ENCODE data around the gene SERPINA5.

- TF ChIP-seq JUN (IDR thresholded peaks at IDR 0.05; ENCODE audit: low read depth, low read length) (no peak), TAF1 (IDR thresholded peaks at IDR 0.05; ENCODE audit: low read depth, low read length) (no peak), CTCF (IDR thresholded peaks at IDR 0.05; ENCODE audit: control extremely low read depth in 1 of 3, insufficient read depth in 1 of 3, low read depth in 1 of 3, low read length in 3 of 3) (no peak), EP300 (IDR thresholded peaks at IDR 0.05; ENCODE audit: borderline replicate concordance in 1 of 2, low read depth in 2 of 2, low read length in 2 of 2) (no peak), RAD21 (IDR thresholded peaks at IDR 0.05 in 1 of 2, conservative IDR thresholded peaks at IDR 0.05 in 1 of 2; ENCODE audit: low read depth in 2 of 2, low read length in 2 of 2) (no peak), SRF (IDR thresholded peaks at IDR 0.05; ENCODE audit: low read depth, low read length) (no peak), NRF1 (IDR thresholded peaks at IDR 0.05; ENCODE audit: low read depth, low read length) (no peak), KDM1A (IDR thresholded peaks at IDR 0.05; ENCODE audit: borderline replicate concordance, low read length) (no peak), JUND (IDR thresholded peaks at IDR 0.05; ENCODE audit: low read length) (no peak), POLR2A (IDR thresholded peaks at IDR 0.05; ENCODE audit: control extremely low read depth in 1 of 2, low read depth in 2 of 2, low read length in 2 of 2) (no peak), BCL11A (IDR thresholded peaks at IDR 0.05; ENCODE audit: low read depth in 2 of 2, low read length in 2 of 2) (no peak)
Observed at GRCh38 chr14:94571395-94571794, 9.8 kb upstream of the SERPINA5 start.

Measured in H1 (cell line).